Measurements from ENCODE around the gene KRTAP5-7.
"Not testable (repeated sequence)": the region's sequence is repeated elsewhere in the genome, so short reads cannot be mapped to it uniquely, and the experiment has no call there.

KRTAP5-7 gene, protein sequence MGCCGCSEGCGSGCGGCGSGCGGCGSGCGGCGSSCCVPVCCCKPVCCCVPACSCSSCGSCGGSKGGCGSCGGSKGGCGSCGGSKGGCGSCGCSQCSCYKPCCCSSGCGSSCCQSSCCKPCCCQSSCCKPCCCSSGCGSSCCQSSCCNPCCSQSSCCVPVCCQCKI

DNA sequence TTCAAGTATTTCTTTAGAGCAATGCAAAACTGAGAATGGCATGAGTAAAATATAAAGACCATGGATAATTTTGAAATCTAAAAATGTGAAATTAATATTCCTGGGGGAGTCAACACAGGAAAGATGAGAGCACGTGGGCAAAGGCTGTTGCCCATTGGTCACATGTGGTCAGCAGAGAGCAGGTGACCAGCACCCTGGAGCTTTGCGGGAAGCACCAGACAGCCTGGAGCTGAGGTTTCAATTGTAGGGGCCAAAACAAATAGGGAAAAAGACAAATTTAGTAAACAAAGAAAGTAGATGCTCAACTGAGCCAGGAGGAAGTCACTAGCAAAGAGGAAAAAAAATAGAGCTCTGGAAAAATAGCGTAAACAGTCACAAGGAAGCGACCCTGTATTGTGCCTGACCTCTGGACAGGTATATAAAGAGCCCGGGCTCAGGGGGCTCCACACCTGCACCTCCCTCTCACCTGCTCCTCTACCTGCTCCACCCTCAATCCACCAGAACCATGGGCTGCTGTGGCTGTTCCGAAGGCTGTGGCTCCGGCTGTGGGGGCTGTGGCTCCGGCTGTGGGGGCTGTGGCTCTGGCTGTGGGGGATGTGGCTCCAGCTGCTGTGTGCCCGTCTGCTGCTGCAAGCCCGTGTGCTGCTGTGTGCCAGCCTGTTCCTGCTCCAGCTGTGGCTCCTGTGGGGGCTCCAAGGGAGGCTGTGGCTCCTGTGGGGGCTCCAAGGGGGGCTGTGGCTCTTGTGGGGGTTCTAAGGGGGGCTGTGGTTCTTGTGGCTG, at the start of gene KRTAP5-7:
Gene KRTAP5-7 (plus strand): TSS at position 472 of the 780 bp plus-strand sequence. CDS start 34 bp downstream, at position 506.
- not testable (repeated sequence) for DNase-seq (ENCODE audit: low read depth)

DNA sequence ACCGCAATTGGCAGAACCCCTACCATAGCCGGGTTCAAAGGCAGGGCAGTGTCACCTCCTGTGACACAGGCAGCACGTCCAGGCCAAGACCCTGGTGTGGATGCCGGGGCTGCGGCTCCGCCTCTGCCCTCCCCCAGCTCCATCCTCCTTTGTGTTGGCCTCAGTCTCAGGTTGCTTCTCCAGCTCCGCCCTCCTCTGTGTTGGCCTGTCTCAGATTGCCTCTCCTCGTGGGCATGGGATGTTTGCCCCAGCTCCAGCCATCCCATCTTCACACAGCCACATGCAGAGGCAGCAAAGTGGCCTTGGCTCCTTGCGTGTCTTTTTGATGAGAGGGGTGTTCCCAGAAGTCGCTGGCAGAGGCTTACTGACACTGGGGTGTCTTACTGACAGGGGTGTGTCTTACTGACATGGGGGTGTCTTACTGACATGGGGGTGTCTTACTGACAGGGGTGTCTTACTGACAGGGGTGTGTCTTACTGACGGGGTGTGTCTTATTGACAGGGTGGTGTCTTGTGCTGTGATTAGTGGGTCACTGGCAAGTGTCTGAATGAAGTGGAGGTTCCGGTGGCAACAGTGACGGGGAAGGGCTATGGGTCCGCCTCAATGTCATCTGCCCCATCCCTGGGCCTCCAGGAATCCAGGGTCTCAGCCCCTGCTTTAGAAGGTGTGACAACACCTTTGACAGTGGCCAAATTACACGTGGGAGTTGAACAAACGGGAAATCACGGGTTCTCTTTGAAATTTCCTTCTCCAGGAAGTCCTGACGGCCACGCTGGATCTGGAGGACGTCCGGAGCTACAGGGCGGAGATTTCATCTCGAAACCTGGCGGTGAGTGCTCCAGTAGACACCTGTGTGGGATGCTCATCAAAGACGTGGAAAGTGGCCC, 49.2 kb upstream of the KRTAP5-7 start:
- DNase-seq (ENCODE audit: low read depth), result no peak

- no peak for DNase-seq (ENCODE audit: low read depth)
These were observed 48.6 kb upstream of the KRTAP5-7 start for GRCh38 chr11:71478528-71478840.

- DNase-seq (ENCODE audit: low read depth), result no peak
These were observed 45.7 kb upstream of the KRTAP5-7 start for GRCh38 chr11:71481101-71481960.

- DNase-seq (ENCODE audit: low read depth), result no peak
These were observed 44.9 kb upstream of the KRTAP5-7 start for GRCh38 chr11:71482216-71482615.

DNA sequence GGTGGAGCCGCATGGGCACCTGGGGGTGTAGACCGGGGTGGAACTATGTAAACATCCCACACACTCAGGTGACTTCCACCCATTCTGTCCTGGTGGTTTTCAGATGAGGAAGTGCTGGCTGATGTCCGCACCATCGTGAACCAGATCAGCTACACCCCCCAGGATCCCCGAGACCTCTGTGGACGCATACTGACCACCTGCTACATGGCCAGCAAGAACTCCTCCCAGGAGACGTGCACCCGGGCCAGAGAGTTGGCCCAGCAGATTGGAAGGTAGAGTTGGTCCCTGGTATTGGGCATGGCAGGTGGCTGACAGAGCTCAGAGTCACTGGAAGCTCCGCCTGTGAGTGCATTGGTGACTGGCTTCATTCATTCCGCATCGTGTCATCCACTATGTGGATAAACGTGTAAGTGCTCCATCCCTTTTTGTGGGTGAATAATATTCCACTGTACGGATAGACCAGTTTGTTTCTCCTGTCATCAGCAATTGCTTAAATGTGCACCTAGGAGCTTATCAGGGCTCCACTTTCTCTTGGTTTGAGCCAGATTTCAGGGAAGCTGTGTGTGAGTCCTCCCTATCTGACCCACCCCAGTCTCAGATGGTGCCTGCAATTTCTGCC, 44.2 kb upstream of the KRTAP5-7 start:
- DNase-seq (ENCODE audit: low read depth), result no peak

- no peak for DNase-seq (ENCODE audit: low read depth)
These were observed 43.4 kb upstream of the KRTAP5-7 start for GRCh38 chr11:71483692-71484091.

DNA sequence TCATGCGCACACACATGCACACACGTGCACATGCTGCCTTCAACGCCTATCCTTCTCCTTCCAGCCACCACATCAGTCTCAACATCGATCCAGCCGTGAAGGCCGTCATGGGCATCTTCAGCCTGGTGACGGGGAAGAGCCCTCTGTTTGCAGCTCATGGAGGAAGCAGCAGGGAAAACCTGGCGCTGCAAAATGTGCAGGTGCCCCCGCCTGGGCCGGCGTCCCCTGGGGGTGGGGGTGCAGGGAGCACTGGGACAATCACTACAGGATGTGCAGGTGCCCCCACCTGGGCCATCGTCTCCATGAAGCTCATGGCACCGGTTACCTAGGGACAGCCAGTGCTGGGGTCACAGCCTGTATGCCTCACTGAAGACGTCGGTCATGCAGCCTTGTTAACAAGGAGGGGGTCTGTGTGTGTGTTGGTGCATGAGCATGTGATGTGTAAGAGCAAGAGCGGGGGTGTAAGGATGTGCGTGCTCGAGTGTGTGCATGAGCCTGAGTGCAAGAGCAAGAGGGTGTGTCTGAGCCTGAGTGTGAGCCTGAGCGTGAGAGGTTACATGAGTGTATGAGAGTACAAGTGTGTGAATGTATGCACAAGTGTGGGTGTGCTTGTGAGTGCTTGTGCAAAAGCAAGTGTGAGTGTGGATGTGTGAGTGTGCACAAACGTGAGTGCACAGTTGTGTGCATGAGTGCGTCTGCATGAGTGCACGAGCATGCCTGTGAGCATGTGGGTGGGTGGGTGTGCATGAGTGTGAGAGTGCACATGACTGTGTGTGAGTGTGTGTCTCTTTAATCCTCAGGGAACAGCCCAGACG, 42.6 kb upstream of the KRTAP5-7 start:
- no peak for DNase-seq (ENCODE audit: low read depth)

DNA sequence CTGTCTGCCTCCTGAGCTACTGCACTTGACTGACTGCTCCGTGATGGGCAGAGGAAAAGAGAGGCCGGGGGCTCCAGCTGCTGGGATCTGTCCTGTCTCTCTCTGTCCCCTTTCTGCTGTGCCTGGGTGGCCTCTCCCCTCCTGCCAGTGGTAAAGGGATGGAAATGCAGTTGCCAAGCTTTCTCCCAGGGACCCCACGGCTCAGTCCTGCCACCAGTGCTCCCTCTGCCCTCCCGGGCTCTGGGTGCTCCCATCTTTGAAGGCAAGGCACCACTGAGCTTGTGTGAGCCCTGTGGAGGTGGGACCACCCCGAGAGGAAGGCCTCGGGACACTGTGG, 42.0 kb upstream of the KRTAP5-7 start:
- no peak for DNase-seq (ENCODE audit: low read depth)

- DNase-seq (ENCODE audit: low read depth), result no peak
These were observed 41.6 kb upstream of the KRTAP5-7 start for GRCh38 chr11:71485466-71485865.

DNA sequence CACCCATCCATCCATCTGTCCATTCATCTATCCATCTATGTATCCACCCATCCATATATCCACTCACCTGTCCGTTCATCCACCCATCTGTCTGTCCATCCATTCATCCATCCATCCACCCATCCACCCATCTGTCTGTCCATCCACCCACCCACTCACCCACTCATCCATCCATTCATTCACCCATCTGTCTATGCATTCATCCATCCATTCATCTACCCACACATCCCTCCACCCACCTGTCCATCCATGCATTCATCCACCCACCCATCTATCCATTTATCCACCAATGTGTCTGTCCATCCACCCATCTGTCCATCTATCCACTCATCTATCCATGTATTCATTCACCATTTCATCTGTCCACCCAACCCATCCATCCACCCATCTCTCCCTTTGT, 40.7 kb upstream of the KRTAP5-7 start:
- DNase-seq (ENCODE audit: low read depth), result no peak

GRCh38 chr11:71488681-71489270, 38.3 kb upstream of the KRTAP5-7 start:
- DNase-seq (ENCODE audit: low read depth), result no peak

DNA sequence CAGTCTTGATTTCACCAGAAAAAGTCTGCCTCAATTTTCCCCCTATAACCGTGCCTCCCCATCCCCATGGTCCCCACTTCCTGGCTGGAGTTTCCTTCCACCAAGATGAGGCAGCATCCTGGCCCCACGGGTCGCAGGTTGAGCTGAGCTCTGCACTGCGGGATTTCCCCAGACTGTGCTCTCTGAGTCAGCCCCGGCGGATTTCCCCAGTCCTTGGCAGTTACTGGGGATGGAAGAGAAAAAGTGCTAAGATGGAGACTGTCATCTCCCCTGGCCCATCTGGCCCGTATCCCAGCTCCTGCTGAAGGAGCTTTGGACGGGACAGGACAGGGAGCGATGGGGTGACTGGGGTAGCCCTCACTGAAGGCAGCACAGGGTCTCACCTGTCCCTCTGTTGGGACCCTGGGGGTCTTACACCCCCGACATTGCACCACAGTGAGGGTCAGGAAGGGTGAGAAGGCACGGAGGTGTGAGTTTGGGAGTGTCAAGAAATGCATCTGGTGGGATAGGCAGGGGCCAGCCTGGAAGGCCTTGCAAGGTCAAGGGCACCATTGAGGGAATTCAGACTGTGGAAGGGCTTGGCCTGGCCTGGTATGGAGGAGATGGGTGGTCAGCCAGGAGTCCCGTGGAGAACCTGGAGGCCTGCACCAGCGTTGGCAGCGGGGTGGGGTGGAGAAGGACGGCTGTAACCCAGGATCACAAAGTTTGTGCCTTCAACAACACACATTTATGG, 37.6 kb upstream of the KRTAP5-7 start:
- DNase-seq (ENCODE audit: low read depth), result peak; percentile 28

DNA sequence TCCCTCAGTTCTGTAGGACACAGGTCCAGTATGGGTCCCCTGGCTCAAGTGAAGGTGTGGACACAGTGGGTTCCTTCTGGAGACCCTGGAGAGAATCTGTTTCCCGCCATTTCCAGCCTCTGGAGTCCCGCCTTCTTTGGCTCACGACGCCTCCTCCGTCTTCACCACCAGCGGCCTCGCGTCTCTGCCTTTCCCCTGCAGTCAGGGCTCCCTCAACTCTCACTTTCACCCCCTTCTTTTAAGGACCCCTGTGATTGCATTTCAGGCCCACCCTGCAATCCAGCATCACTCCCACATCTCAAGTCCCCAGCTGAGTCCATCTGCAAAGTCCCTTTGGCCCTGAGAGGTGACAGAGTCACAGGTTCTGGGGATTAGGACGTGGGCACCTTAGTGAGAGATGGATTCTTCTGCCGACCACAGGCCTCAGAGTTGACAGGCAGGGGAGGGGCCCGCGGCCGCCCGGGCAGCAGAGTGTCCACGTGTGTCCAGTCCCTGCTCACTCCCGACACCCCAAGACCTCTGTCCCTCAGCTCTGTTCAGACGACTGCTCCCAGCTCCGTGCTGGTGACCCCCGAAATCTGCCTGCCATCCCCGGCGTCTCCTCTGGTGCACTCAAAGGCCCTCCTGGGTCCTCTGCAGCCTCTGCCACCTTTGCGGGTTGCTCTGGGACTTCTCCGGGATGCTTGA, 36.9 kb upstream of the KRTAP5-7 start:
- no peak for DNase-seq (ENCODE audit: low read depth)

DNA sequence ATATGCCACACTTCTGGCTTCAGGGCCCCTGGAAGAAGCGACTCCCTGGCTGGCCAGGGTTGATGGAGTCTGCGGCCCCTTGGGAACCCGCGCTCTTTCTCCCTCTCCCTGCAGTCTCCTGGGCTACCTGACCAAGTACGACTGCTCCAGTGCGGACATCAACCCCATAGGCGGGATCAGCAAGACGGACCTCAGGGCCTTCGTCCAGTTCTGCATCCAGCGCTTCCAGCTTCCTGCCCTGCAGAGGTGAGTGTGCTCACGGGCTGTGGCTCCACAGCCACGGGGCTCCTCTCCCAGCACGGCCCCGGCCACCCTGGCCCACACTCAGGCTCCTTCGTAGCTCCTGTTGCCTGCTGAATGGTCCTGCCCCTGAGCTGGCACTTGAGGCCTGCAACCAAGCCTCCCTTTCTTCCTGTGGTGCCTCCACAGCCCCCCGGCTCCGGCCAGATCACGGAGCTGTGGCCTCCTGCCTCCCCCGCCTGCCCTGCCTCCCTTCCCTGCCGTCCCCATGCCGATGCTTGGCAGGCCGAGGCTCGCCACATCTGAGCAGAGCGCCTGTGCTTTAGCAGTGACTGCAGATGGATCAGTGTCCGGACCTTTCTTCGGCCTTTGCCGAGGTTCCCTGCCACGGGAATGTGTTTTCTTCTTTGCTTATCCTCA, 36.2 kb upstream of the KRTAP5-7 start:
- no peak for DNase-seq (ENCODE audit: low read depth)

- no peak for DNase-seq (ENCODE audit: low read depth)
These were observed 35.5 kb upstream of the KRTAP5-7 start for GRCh38 chr11:71491531-71491930.

GRCh38 chr11:71491940-71492339, 35.1 kb upstream of the KRTAP5-7 start:
- DNase-seq (ENCODE audit: low read depth), result no peak
